NAMALWA (cell line): ENCODE data around the gene CYP21A2.

ENCODE experiments used
- DNase-seq: peaks from one replicate; pipeline ENCODE4 v3.0.0-alpha.2; 2015; ENCODE audit warnings: low spot score

CYP21A2 gene

DNA sequence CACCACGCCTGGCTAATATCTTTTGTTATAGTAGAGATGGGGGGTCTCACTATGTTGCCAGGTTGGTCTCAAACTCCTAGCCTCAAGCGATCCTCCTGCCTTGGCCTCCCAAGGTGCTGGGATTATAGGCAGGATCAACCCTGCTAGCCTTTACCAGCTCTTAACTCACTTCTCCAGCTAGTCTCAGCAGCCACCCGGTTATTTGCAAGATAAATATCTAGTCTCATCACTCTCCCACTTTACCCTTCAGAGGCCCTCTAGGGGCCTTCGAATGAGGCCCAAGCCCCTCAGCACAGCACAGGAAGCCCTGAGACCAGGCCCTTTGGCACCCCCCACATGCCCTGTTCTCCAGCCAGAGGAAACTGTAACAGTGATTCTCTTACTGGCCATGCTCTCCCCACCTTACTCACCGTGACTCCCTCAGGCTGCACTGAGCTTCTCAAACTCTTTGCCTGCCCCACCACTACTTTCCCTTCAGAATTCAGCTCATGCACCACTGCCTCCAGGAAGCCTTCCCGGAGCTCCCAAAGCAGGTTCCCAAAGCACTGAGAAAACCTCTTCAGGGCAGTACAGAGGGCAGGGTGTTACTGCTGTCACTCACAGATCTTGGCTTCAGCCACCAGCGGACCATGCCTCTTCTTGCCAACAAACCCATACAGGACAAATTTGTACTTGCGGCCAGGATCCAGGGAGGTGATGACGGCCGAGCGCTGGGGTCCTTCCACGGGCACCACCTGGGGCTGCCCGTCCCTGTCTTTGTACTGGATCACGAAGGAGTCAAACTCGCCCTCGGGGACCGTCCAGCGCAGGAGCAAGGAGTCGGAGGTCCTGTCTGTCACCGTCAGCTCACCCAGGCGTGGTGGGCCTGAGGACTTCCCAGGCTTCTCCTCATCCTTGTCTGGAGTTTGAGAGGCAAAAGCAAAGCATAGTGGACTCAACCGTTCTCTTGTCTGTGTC lies 45.9 kb downstream of the CYP21A2 start:
- no peak for DNase-seq

DNA sequence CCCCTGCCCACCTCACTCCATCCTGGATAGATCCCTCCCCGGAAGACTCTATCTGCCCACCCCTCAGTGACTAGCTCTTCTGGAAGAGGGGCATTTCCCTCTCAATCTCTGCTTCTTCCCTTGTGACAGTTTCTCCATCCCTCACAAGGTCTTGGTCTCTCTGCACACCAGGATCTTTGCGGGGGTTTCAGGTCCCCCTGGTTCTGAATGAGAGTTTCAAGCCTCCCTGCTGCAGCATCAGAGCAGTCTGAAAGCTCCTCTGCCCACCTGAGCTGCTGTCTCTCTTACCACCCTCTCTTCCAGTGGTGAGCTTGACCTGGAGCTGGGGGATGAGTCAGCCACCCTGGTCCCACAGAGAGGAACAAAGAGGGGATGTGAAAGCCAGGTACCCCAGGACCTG lies 46.6 kb downstream of the CYP21A2 start:
- DNase-seq: no peak

- peak; percentile 24 for DNase-seq
These were observed 47.7 kb downstream of the CYP21A2 start for GRCh38 chr6:32085759-32086459.

GRCh38 chr6:32086661-32087573 lies 48.7 kb downstream of the CYP21A2 start:
- no peak for DNase-seq

GRCh38 chr6:32087574-32088486 lies 49.6 kb downstream of the CYP21A2 start:
- peak; percentile 76 for DNase-seq

- no peak for DNase-seq
These were observed 50.4 kb downstream of the CYP21A2 start for GRCh38 chr6:32088487-32089049.

DNA sequence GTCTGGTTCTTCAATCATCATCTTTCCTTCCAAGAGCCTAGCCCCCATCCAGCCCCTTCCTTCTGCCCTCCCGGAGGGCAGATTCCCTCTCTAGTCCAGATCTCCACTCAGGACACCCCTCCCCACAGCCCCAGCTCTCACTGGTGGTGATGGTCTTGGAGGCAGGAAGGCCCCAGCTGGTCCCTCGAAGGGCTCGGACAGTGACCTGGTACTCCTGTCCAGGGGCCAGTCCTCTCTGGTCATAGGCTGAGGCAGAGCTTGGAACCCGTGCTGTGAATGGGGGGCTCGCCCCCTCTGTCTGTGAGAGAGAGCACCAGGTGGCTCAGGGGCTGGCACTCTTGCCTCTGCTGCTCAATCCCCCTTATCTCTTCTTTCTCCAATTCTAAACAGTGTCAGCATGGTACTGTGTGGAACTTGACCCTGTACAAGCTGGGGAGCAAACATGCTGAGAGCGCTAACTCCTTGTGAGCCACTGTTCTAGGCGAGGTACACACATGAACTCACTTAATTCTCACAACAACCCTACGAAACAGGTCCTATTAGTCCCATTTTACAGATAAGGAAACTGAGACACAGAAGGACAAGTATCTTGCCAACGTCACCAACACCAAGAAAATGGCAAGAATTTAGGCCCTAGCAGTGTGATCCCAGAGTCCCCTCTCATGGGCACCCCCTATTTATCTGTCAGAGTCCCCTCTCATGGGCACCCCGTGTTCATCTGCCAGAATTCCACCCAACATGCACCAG lies 51.0 kb downstream of the CYP21A2 start:
- no peak for DNase-seq
